Hindlimb muscle (tissue), 1 donor: Measurements from ENCODE around the gene CFL2. TPM values are rescaled to one million over a fixed set of nuclear protein-coding genes. Genes with fewer than 3 reads are reported as not detected.
"Not testable (repeated sequence)": the region's sequence is repeated elsewhere in the genome, so short reads cannot be mapped to it uniquely, and the experiment has no call there.

Experiments
- DNase-seq: peaks from one replicate; pipeline ENCODE4 v3.0.0-alpha.2; 2013
- polyA plus RNA-seq: library from polyadenylated mRNA; unstranded; fragments of 120-200 nt; gene quantifications from one replicate; pipeline ENCODE4 v1.2.1, GENCODE V29; 2013; ENCODE audit not compliant: insufficient read length

CFL2 gene
- polyA plus RNA-seq = 647 TPM

- peak; percentile 71 for DNase-seq
Observed at GRCh38 chr14:34714320-34715126, at the start of gene CFL2. Gene CFL2 (minus strand): TSS chr14:34714593. CDS start chr14:34714540, 53 bp downstream.

GRCh38 chr14:34755215-34755614 lies 40.8 kb upstream of the CFL2 start:
- DNase-seq = no peak

- DNase-seq = no peak
Observed at GRCh38 chr14:34754687-34755086, 40.3 kb upstream of the CFL2 start.

GRCh38 chr14:34750670-34751069 lies 36.3 kb upstream of the CFL2 start:
- DNase-seq = no peak

GRCh38 chr14:34750233-34750632 lies 35.8 kb upstream of the CFL2 start:
- DNase-seq = no peak

- DNase-seq = no peak
Observed at GRCh38 chr14:34749408-34749807, 35.0 kb upstream of the CFL2 start.

- DNase-seq = no peak
Observed at GRCh38 chr14:34742270-34743115, 28.1 kb upstream of the CFL2 start.

GRCh38 chr14:34741840-34742239 lies 27.4 kb upstream of the CFL2 start:
- DNase-seq = no peak

- DNase-seq = not testable (repeated sequence)
Observed at GRCh38 chr14:34740139-34740538, 25.7 kb upstream of the CFL2 start.

- not testable (repeated sequence) for DNase-seq
Observed at GRCh38 chr14:34737079-34737478, 22.7 kb upstream of the CFL2 start.

- DNase-seq = no peak
Observed at GRCh38 chr14:34733245-34733644, 18.9 kb upstream of the CFL2 start.

GRCh38 chr14:34732802-34733201 lies 18.4 kb upstream of the CFL2 start:
- no peak for DNase-seq

GRCh38 chr14:34723867-34724266 lies 9.5 kb upstream of the CFL2 start:
- DNase-seq = no peak

GRCh38 chr14:34722723-34723545 lies 8.5 kb upstream of the CFL2 start:
- DNase-seq = peak; percentile 65

GRCh38 chr14:34721129-34721528 lies 6.7 kb upstream of the CFL2 start:
- DNase-seq = no peak

GRCh38 chr14:34718750-34719304 lies 4.4 kb upstream of the CFL2 start:
- no peak for DNase-seq

- DNase-seq = no peak
Observed at GRCh38 chr14:34715127-34715863, 902 bp upstream of the CFL2 start.

- peak; percentile 65 for DNase-seq
Observed at GRCh38 chr14:34713681-34714319, 593 bp downstream of the CFL2 start.

- DNase-seq = no peak
Observed at GRCh38 chr14:34713122-34713680, 1.2 kb downstream of the CFL2 start.

GRCh38 chr14:34711796-34712712 lies 2.3 kb downstream of the CFL2 start:
- no peak for DNase-seq
